GM10266 (cell line): ENCODE measurements around the gene PIM3.

Experiments used
- DNase-seq: peaks from one replicate; pipeline ENCODE4 v3.0.0; 2012; ENCODE audit errors: extremely low spot score
- TF ChIP-seq, protein P1 (sequence below): IDR thresholded peaks from 2 replicates; pipeline ENCODE4 v1.5.1; 2012; ENCODE audit warnings: mild to moderate bottlenecking, low read depth; ENCODE audit not compliant: control insufficient read depth, insufficient read depth; ENCODE audit errors: missing control alignments

The PIM3 gene

DNA sequence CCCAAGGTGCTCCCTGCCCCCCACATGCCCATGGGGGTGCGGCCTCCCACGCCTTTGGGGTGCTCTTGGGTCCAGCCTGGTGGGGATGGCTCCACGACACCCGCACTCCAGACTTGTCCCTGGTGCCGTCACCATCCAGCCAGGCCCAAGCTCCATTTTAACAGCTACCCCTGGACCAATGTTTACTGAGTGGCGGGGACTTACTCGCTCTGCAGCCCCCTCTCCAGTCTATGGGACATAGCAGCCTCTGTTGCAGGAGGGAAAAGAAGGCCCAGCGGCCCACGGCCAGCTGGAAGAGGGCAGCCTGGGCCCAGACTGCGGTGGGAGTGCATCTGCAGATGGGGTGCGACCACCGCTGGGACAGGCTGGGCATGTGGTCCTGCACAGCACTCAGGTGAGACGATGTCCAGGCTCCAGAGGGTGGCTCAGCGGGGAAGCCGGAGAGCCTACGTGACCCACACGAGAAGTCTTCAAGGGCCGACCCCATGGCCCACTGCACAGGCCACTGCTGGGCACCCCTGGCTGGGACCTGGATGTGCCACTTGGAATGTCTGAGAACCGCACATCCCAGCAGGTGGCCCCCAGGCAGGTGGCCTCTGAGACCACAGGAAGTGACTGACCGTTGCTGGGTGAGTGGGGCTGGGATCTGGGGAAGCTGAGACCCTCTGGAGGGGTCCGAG lies 33.9 kb downstream of the PIM3 start:
- no peak for DNase-seq
- TF ChIP-seq, protein P1, sequence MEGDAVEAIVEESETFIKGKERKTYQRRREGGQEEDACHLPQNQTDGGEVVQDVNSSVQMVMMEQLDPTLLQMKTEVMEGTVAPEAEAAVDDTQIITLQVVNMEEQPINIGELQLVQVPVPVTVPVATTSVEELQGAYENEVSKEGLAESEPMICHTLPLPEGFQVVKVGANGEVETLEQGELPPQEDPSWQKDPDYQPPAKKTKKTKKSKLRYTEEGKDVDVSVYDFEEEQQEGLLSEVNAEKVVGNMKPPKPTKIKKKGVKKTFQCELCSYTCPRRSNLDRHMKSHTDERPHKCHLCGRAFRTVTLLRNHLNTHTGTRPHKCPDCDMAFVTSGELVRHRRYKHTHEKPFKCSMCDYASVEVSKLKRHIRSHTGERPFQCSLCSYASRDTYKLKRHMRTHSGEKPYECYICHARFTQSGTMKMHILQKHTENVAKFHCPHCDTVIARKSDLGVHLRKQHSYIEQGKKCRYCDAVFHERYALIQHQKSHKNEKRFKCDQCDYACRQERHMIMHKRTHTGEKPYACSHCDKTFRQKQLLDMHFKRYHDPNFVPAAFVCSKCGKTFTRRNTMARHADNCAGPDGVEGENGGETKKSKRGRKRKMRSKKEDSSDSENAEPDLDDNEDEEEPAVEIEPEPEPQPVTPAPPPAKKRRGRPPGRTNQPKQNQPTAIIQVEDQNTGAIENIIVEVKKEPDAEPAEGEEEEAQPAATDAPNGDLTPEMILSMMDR = no peak

DNA sequence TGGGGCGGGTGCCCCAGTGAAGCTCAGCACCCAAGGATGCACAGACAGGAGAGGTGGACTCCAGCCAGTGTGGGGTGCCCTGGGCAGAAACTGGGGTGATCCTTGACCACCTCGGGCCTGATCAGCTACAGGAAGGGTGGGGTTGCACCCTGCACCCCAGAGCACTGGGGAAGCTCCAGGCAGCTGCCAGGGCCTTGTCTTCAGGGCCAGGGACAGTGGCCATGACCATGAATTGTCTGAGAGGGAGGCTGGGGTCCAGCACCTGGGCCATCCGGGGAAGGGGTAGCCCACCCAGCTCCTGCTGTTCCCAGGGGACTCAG lies 34.4 kb downstream of the PIM3 start:
- TF ChIP-seq, protein P1 = no peak
- no peak for DNase-seq

DNA sequence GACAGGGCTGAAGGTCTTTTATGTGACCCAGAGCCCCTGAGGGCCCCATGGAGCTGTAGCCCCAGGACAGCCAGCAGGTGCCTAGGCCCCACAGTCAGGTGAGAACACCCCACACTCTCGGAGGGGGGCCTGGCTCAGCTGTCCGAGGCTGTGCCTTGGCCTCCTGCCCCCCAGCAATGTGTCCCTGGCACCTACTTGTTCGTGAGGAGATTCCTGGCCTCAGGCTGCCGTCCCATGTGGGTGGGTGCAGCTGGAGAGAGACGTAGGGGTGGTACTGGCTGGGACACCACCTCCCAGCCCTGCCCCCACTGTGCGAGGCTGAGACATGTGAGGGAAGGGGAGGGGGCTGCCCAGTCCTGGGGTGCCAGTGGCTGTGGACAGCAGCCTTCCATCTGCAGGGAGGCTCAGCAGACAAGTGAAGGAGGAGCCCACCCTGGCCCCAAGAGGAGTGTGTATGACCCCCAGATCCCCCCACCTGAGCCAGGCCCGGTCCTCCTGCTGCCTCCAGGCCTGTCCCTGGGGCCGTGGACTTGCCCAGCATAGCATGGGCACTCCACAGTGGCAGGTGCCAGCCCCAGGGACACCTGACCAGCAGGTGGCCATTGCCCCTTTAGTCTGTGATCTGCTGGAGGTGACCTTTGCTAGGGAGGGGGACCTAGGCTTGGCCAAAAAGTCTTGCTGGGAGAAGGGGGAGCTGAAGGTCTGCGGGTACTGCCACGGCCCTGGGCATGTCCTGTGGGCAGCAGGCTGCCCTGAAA lies 35.0 kb downstream of the PIM3 start:
- DNase-seq = no peak
- TF ChIP-seq, protein P1 = no peak

DNA sequence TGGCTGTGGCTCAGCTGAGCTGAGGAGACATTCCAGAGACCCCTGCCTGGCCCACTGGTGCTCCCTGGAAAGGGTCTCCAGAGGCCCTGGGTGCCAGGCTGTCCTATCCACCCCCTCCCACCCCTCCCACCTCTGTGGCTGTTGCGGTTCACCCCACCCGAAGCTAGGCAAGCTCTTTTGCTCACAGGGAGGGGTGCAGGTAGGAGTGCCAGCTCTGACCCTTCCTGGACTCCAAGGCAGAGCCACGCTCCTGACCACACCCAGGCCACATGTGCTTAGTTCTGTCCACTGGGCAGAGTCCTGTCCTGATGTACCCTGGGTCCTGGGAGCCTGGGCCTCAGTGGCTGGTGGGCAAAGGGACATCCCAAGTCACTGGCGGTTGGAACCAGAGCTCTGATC lies 35.5 kb downstream of the PIM3 start:
- TF ChIP-seq, protein P1 = no peak
- no peak for DNase-seq

DNA sequence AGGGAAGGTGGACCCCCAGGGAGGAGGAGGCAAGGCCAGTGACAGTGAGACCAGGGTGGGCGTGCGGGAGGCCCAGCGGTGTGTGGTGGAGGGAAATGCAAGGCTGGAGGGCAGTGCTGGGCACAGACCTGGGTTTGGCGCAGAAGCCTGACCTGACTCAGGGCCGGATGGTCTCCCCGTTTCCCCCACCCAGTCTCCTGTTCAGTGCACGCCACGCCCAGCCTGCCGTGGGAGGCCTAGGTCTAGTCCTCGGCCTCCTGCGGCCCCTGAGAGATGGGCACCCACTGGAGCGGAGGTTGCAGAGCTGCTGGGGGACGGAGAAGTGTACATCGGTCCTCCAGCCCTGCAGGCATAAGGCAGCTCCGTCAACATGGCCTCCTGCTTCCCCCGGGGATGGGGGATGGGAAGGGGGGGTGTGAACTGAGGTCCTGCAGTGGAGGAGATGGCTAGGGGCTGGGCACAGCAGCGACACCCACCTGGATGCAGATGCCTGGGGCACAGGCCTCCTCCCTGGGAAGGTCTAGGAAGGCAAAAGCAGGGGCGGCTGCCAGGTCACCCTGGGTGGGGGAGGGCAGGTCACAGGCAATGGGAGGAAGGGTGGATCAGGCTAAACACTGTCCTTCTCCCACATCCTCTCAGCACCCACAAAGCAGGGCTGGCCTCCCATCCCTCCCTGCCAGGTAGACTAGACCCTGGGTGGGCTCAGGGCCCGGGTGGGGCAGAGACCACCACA lies 36.1 kb downstream of the PIM3 start:
- TF ChIP-seq, protein P1 = no peak
- DNase-seq = no peak

DNA sequence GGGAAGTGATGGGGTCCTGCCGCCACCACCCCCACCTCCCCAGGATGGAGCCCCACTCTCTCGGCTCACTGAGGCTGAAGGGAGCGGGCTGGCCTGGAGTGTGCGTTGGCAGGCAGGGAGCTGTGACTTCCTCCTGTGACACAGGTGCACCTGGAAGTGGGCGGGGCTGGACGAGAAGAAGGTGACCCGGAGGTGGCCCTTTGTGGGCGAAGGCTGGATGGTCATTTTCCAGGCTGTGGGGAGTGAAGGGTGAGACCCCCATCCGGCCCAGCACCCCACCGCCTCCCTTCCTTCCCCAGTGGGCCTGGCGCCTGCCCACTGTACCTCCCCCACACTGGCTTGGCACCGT lies 36.7 kb downstream of the PIM3 start:
- peak; percentile 12 for DNase-seq
- TF ChIP-seq, protein P1 = no peak
